Mesenteric fat pad (tissue), 1 donor: ENCODE measurements around the gene LMF1. TPM values are rescaled to one million over a fixed set of nuclear protein-coding genes. Genes with fewer than 3 reads are reported as not detected.
"Not testable (repeated sequence)": the region's sequence is repeated elsewhere in the genome, so short reads cannot be mapped to it uniquely, and the experiment has no call there.

ENCODE experiments used
- DNase-seq: peaks from one replicate; pipeline ENCODE4 v3.0.0-alpha.2; 2020; ENCODE audit warnings: low spot score
- total RNA-seq: library from RNA; stranded (reverse); fragmentation: NEBNext Ultra II Directional; extraction: Animal tissue kit (Norgen Biotek cat#: 25700); gene quantifications from one replicate; pipeline ENCODE4 v1.2.1, GENCODE V29; 2021
- donor health status: DM: yes; HTN: yes; CAD: no.

Gene LMF1
- total RNA-seq, 1 donor from 2014 or later: 16.0 TPM

- DNase-seq: no peak
These were observed 73.6 kb downstream of the LMF1 start for GRCh38 chr16:897200-897543.

- no peak for DNase-seq
These were observed 74.3 kb downstream of the LMF1 start for GRCh38 chr16:896261-897199.

- DNase-seq: no peak
These were observed 75.4 kb downstream of the LMF1 start for GRCh38 chr16:895371-895770.

- no peak for DNase-seq
These were observed 75.9 kb downstream of the LMF1 start for GRCh38 chr16:894841-895240.

DNA sequence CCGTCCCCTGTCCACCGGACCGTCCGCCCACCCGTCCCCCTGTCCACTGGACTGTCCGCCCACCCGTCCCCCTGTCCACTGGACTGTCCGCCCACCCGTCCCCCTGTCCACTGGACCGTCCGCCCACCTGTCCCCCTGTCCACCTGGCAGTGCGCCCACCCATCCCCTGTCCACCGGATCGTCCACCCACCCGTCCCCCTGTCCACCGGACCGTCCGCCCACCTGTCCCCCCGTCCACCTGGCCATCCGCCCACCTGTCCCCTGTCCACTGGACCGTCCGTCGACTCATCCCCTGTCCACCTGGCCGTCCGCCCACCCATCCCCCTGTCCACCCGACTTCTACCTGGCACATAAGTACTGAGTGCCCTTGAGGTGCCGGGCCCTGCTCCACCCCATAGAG, 76.6 kb downstream of the LMF1 start:
- DNase-seq: no peak

DNA sequence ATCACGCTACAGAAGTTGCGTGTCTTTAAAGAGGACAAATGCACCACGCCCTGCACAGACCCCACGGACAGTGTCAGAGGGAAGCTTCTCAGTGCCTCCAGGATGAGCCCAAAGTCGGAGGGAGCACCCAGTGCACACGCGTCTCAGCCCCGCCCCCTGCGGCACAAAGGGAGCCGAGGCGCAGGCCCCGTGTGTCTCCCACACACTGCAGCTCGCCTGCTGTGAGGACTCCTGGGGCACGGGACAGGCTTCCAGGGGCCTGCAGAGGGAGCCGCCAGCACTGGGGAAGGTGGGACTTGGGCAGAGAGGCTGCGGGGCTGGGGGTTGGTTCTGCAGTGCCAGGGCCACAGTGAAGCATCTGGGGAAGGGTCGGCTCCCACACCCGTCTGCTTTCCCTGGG, 77.4 kb downstream of the LMF1 start:
- no peak for DNase-seq

DNA sequence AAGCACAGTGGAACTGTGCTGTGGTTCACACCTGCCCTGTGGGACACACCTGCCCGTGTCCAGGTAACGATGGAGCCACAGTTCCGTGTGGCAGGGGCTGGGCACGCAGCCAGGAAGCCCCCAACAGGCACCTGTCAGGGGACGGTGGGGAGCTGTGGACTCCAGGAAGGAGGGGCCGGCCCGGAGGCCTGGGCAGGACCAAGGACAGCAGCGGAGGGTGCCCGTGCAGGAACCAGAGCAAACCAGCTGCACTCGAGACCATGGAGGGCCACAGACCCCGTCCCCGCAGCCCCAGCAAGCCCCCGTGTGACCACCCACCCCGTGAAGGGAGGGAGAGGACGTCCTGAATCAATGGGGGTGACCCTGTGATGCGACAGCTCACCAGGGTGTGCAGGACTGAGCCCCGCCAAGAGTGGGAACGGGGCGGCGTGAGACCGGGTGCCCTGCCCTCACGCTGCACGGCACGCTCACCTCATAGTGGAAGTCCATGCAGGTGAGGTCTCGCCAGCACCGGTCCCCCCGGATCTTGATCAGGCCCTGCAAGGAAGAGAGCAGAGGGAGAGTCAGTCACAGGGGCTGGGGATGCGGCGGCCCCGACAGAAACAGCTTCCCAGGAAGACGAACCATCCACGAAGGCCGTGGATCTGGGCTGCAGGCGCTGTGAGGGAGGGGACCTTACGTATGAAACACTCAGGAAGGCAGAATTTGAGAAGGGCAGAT, 78.1 kb downstream of the LMF1 start:
- no peak for DNase-seq

- DNase-seq: no peak
These were observed 78.8 kb downstream of the LMF1 start for GRCh38 chr16:892006-892405.

DNA sequence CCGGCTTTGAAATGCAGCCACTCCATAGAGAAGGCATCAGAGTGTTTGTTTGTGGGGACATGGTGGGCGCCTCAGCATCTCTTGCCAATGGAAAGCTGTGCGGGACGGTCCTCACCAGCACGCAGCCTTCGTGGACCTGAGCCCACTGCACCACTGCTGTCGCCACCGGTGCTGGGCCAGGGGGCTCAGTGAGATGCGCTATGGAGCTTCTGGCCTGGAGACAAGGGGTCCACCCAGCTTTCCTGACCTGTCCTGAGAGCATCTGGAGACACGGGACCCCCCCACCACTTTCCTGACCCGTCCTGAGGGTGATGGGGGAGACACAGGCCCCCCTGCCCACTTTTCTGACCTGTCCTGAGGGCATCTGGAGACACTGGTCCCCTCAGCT, 79.4 kb downstream of the LMF1 start:
- no peak for DNase-seq

DNA sequence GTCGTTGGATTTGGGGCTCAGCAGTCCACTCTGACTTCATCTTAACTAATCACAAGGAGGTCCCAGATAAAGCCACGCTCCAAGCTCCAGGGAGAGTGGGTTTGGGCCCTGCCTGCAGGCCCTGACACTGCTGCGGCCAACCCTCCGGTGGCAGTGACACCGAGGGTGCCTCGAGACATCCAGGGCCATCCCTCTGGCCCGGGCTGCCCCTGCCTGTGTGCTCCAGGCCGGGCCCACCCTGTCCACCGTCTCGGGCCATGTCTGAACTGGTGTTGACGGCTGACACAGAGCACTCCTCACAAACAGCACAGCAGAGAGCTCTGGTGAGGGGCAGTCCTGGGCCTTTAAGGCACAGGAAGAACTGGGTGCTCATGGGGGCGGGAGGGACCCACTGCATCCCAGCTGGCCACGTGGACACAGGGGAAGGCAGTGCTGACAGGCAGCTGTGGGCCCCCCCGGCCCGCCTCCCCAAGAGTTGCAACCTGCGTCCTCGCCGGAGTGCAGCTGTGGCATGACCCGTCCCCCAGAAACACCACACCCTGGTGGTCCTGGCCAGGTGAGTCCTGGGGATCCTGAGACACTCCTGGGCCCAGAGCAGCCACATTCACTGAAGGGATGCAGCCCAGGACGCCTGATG, 80.0 kb downstream of the LMF1 start:
- DNase-seq: no peak

GRCh38 chr16:890217-890616, 80.6 kb downstream of the LMF1 start:
- DNase-seq: no peak

DNA sequence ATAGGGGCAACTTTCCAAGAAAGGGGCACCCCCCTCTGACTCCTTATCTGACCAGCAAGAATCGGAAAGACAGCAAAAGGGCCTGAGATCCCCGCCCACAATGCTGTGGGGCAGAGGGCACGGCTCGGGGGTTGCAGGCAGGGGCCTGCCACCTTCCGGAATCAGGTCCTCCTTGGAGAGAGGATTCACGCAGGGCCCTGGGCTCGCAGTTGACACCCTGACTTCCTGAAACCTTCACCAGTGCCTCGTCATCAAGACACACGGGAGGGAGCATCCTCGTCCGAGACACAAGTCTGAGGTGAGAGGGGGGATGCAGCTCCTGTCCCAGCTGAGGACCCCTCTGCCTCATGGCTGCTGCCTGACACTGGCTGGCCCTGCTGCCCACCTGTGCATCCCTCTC, 81.2 kb downstream of the LMF1 start:
- no peak for DNase-seq

DNA sequence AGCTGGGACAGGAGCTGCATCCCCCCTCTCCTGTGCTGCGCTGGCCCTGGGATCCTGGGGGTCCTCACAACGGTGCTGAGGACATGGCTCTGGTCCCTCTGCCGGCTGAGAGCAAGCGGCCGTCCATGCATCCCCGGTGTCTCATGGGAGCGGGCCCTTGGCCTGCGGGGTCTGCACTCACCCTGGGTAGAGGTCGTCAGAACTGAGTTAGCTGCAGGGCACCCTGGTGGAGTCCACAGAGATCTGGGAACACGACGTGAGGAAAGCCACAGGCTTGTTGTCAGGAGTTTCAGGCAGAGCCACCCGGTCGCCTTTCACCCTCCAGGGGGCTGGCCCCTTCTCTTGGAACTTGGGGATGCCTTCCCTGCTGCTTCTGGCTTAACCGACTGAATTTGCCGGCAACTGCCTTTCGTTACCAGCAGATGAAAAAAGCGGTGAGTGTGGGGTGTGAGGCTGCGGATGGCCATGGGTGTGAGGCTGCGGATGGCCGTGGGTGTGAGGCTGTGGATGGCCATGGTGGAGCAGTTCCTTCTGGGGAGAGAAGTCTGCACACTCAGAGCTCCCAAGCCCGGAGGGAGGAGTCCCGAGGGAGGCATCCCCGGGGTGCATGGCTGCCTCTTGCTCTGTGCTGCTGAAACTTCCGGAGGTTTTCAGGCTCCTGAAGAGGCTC, 81.7 kb downstream of the LMF1 start:
- no peak for DNase-seq

- not testable (repeated sequence) for DNase-seq
These were observed 82.3 kb downstream of the LMF1 start for GRCh38 chr16:888456-888855.

GRCh38 chr16:887846-888245, 82.9 kb downstream of the LMF1 start:
- no peak for DNase-seq

- no peak for DNase-seq
These were observed 83.7 kb downstream of the LMF1 start for GRCh38 chr16:886802-887731.

GRCh38 chr16:886084-886543, 84.7 kb downstream of the LMF1 start:
- no peak for DNase-seq

GRCh38 chr16:885391-885790, 85.4 kb downstream of the LMF1 start:
- no peak for DNase-seq

DNA sequence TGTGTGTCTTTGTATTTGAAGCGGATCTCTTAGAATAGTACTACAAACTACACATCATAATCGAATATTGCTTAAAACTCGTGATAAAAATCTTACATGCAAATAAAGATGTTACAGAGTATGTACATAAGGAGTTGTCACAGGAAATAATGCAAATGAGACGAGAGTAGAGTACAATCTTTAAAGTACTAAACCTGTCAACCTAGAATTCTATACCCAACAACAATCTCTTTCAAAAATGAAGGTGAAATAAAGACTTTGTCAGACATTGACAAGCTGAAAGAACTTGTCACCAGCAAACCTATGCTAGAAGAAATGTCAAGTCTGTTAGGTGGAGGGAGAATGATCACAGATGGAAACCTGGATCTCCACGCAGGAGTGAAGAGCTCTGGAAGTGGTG, 86.6 kb downstream of the LMF1 start:
- DNase-seq: no peak

DNA sequence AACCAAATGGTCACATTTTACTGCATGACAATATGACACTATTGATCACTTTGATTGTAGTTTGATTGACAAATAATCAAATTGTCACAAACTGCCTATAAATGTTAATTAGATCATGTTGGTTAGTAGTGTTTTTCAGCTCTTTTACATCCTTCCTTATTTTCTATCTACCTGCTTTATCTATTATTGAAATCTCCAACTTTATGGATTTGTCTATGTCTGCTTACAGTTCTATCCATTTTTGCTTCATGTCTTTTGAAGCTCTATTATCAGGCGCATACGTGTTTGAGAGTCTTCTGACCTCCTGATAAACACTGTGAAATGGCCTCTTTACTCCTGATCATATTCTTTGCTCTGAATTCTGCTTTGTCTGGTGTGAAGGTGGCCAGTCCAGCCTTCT, 87.0 kb downstream of the LMF1 start:
- DNase-seq: no peak
